Measurements from ENCODE around the gene POC1A.

Gene POC1A

DNA sequence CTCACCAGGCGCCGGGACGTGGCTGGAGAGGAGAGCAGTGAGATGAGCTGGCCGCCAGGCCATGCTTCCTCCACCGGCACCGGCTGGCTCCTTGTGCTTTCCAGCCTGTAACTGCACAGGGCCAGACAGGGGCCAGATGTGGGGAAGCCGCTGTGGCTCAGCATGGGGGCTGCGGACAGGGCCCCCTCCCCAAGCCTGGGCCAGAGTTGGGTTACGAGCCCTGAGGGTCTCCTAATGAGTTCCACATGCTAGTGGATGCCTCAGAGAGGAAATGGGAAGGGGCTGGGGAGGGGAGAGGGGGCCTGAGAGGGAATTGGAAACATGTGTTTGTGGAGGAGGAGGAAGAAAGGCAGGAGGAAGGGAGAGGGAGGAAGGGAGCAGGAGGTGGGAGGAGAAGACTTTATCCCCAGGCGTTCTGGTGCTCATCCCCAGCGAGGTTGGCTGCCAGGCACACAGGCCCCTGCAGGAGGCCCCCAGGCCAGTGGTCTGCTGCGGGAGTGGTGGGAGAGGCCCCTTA is 86.1 kb downstream of the POC1A start:
- ChIA-PET CTCF (no interaction called here), POLR2A (interaction anchor here (1.5 kb wide), 1 partner anchor 12 kb away, joined by 4 read pairs; no protein-coding TSS in a partner anchor)
- no peak for DNase-seq (ENCODE audit: extremely low spot score)
- TF ChIP-seq CTBP1 (IDR thresholded peaks at IDR 0.05; ENCODE audit: borderline replicate concordance): no peak
- no peak for TF ChIP-seq TARDBP (IDR thresholded peaks at IDR 0.05)
- TF ChIP-seq FOXM1 (IDR thresholded peaks at IDR 0.05; ENCODE audit: borderline replicate concordance): no peak
- no peak for TF ChIP-seq FOXA1 (IDR thresholded peaks at IDR 0.05)

DNA sequence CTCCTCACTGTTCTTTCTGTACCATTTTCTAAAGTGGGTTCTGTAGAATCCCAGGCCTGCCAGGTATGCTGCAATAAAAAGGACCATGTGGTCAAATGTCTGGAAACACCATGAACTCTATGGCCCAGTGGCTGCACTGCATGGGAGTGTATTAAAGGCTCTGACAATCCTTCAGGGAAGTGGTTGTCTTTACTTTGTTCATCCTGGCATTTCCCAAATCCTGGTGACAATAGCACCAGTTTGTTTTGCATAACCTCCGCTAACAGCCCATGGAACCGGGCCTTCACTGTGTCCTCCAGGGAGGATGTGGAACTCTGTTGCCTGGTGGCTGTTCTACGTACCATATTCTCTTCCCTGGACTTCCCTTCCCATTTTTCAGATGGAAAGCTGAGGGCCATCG is 86.7 kb downstream of the POC1A start:
- ChIA-PET POLR2A (interaction anchor here (1.5 kb wide), 1 partner anchor 12 kb away, joined by 4 read pairs; no protein-coding TSS in a partner anchor), CTCF (no interaction called here)
- TF ChIP-seq SP1 (IDR thresholded peaks at IDR 0.05) (no peak), BHLHE40 (IDR thresholded peaks at IDR 0.05; ENCODE audit: borderline replicate concordance) (no peak), ZNF384 (IDR thresholded peaks at IDR 0.05) (no peak), PKNOX1 (IDR thresholded peaks at IDR 0.05) (no peak), SUZ12 (IDR thresholded peaks at IDR 0.05) (no peak), L3MBTL2 (conservative IDR thresholded peaks at IDR 0.05) (no peak), TARDBP (IDR thresholded peaks at IDR 0.05) (no peak), LEF1 (IDR thresholded peaks at IDR 0.05; ENCODE audit: borderline replicate concordance) (no peak)
- DNase-seq (ENCODE audit: extremely low spot score): no peak

DNA sequence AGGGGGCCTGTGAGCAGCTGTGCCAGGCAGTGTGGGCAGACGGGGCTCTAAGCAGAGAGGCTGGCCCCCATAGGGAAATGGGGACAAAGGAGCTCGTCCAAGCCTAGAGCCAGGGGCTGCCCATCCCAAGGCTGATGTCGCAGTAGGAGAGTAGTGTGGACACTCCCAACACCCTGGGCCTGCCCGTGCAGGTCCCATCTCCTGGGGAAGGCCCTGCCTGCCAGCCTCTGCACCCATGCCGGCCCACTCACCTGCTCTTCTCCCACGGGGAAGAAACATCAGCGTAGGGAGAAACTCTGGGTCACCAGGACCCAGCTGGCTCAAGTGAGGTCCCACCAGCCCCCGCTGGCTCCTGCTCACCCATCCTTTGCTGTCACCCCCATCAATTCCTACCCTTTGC is 87.2 kb downstream of the POC1A start:
- ChIA-PET POLR2A (interaction anchor here (1.5 kb wide), 1 partner anchor 11 kb away, joined by 4 read pairs; no protein-coding TSS in a partner anchor), CTCF (no interaction called here)
- no peak for DNase-seq (ENCODE audit: extremely low spot score)
- TF ChIP-seq TARDBP (IDR thresholded peaks at IDR 0.05) (no peak), FOXK2 (IDR thresholded peaks at IDR 0.05) (no peak), ARNT (IDR thresholded peaks at IDR 0.05) (no peak), FOXM1 (IDR thresholded peaks at IDR 0.05; ENCODE audit: borderline replicate concordance) (no peak), HDGF (IDR thresholded peaks at IDR 0.05; ENCODE audit: borderline replicate concordance) (no peak), LEF1 (IDR thresholded peaks at IDR 0.05; ENCODE audit: borderline replicate concordance) (no peak), BHLHE40 (IDR thresholded peaks at IDR 0.05; ENCODE audit: borderline replicate concordance) (no peak), SUZ12 (IDR thresholded peaks at IDR 0.05) (no peak), ELF4 (IDR thresholded peaks at IDR 0.05) (no peak), PKNOX1 (IDR thresholded peaks at IDR 0.05) (no peak), NFRKB (IDR thresholded peaks at IDR 0.05) (no peak), ZNF384 (IDR thresholded peaks at IDR 0.05) (no peak)

DNA sequence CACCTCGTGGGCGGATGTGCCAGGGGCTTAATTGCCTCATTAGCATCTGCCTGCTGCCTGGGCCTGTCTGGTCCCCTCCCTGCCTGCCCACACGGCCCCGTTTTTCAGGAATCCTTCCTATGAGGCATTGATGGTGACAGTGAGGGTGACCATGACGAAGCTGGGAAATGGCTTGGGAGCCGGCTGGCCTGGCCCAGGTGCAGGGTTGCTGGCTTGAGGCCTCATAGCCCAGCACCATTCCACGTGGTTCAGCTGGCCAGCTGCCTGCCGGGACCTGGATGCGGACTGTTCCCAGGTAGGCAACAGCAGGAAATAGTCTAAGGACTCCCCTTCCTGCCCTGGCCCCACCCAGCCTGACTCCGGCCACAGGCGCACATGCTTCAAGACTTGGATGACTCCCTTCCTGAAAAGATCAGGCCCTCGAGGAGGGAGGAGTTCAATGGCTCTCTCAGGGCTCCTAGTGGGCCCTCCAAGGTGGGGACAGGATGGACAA is 88.9 kb downstream of the POC1A start:
- no peak for DNase-seq (ENCODE audit: extremely low spot score)
- no peak for TF ChIP-seq SP1 (IDR thresholded peaks at IDR 0.05)
- ChIA-PET POLR2A (interaction anchor here (1.9 kb wide), 1 partner anchor 12 kb away, joined by 5 read pairs; no protein-coding TSS in a partner anchor), CTCF (interaction anchor here (1.1 kb wide), 1 partner anchor 61 kb away, joined by 3 read pairs; no protein-coding TSS in a partner anchor)

- no peak for DNase-seq (ENCODE audit: extremely low spot score)
- ChIA-PET POLR2A (no interaction called here), CTCF (no interaction called here)
- no peak for TF ChIP-seq SUZ12 (IDR thresholded peaks at IDR 0.05)
- no peak for TF ChIP-seq PKNOX1 (IDR thresholded peaks at IDR 0.05)
- TF ChIP-seq LEF1 (IDR thresholded peaks at IDR 0.05; ENCODE audit: borderline replicate concordance): no peak
Measured at GRCh38 chr3:52064561-52064960, 89.7 kb downstream of the POC1A start.

DNA sequence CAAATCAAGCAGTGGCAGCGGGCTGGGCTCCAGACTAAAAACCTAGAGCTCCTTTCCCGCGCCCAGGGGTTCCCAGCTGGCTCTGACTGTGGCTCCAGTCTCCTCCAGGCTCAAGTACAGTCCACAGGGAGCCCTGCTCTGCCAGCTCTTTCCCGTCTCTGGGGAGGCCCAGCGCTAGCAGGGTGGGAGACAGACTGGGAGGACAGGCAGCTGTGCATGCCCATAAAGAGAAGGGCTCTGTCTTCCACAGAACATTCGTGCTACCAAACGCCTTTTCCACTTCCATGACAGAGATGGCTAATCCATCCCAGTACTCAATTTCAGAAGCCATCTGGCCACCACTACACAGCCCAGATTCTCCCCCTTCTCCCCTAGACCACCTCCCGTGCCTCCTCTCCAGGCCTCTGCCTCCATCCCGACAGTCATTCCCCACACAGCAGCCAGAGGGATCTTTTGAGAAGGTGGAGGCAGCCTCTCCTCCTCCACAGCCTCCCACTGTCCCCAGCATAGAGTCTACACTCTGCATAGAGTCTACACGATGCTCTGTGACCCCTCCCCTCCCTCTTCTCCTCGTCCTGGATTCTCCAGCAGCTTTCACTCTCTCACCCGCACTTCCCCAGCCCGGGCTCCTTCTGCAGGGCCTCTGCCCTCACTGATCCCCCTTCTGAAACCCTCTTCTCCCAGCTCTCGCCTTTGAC is 91.0 kb downstream of the POC1A start:
- CTCF ChIA-PET: interaction anchor here (1.1 kb wide), 1 partner anchor 10 kb away, joined by 3 read pairs; no protein-coding TSS in a partner anchor
- POLR2A ChIA-PET: no interaction called here
- DNase-seq (ENCODE audit: extremely low spot score): no peak
- TF ChIP-seq SP1 (IDR thresholded peaks at IDR 0.05) (no peak), ARNT (IDR thresholded peaks at IDR 0.05) (no peak), SUZ12 (IDR thresholded peaks at IDR 0.05) (no peak), FOXA1 (IDR thresholded peaks at IDR 0.05) (no peak), HDGF (IDR thresholded peaks at IDR 0.05; ENCODE audit: borderline replicate concordance) (no peak), L3MBTL2 (conservative IDR thresholded peaks at IDR 0.05) (no peak), LEF1 (IDR thresholded peaks at IDR 0.05; ENCODE audit: borderline replicate concordance) (no peak), BHLHE40 (IDR thresholded peaks at IDR 0.05; ENCODE audit: borderline replicate concordance) (no peak), TARDBP (IDR thresholded peaks at IDR 0.05) (no peak), FOXM1 (IDR thresholded peaks at IDR 0.05; ENCODE audit: borderline replicate concordance) (no peak), CTBP1 (IDR thresholded peaks at IDR 0.05; ENCODE audit: borderline replicate concordance) (no peak), ZNF384 (IDR thresholded peaks at IDR 0.05) (no peak), FOXK2 (IDR thresholded peaks at IDR 0.05) (no peak), PKNOX1 (IDR thresholded peaks at IDR 0.05) (no peak), ELF4 (IDR thresholded peaks at IDR 0.05) (no peak), NFRKB (IDR thresholded peaks at IDR 0.05) (no peak)

Data from HEK293T (cell line).